IPS-NIHi7 (cell line): ENCODE results near the gene YWHAH.

ENCODE experiments used
- DNase-seq: peaks from one replicate; pipeline ENCODE4 v3.0.0; 2012; ENCODE audit warnings: mixed read lengths; ENCODE audit errors: extremely low spot score

The YWHAH gene

GRCh38 chr22:31943978-31944699 lies at the start of gene YWHAH:
Gene YWHAH, plus strand, starts transcription at chr22:31944535. Its CDS starts 199 bp downstream, at chr22:31944734.
- peak; percentile 96 for DNase-seq

DNA sequence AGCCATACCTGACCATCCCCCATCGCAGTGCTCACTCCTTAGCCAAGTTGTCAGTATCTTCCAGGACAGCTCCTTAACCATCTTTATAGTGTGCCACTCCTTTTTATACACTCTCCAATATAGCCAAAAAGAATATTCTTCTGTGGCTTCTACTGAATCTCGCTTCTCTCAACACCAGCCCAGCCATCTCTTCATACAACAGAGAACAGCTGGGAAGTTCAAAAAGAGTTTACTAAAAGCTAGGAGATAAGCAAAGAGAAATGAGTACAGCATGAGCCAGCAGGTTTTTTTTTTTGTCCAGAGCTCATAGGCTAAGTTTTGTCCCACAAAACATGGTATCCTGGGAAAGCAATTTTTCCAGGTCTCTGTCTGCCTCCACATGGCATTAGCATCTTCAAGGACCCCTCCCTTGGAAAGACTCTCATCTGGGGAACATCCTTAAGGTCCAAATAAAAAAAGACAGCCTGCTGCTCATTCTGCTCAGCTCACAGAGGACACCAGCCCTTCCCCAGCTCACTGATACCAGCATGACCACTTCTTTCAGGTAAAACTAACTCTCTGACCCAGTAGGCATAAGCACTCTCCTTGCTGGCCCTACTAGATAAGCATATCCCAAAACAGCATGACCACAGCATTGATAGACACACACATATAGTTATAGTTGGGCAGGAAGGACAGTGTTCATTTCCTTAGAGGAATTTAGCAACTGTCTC lies 48.8 kb upstream of the YWHAH start:
- no peak for DNase-seq

GRCh38 chr22:31896472-31896871 lies 47.9 kb upstream of the YWHAH start:
- DNase-seq, result no peak

GRCh38 chr22:31897842-31898805 lies 46.2 kb upstream of the YWHAH start:
- DNase-seq, result no peak

GRCh38 chr22:31898926-31899325 lies 45.4 kb upstream of the YWHAH start:
- DNase-seq, result no peak

DNA sequence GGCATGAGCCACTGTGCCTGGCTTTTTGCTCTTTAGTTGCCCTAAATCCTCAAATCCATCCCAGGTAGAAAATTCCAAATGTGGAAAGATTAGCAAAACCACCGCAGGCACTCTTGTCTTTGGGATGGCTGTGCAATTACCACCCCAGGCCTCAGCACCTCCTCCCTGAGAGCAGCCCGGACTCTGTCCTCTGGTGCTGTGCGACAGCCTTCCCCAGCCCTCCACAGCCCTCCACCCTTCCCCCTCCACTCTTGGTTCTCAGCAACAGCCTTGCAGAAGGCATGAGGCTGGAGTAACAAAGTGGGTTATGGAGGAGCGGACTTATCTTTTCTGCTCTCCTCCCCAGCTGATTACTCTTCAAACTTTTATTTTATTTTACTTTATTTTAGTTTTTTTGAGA lies 44.7 kb upstream of the YWHAH start:
- DNase-seq, result no peak

- no peak for DNase-seq
Observed at GRCh38 chr22:31901388-31902137, 42.8 kb upstream of the YWHAH start.

DNA sequence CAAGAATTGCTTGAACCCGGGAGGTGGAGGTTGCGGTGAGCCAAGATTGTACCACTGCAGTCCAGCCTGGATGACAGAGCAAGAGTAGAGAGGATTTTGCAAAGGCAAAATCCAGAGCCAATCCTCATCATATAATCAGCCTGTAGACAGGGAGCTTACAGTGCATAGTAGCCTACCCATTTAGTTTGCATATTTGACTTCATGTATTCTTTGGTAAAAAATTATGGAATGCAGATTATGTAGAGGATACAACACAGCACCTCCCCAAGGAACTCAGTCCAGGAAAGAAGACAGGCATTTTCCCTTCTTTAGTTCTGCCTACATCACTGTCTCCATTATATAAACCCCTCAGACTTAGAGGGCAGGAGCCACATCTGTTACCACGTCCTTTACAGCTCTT lies 39.7 kb upstream of the YWHAH start:
- no peak for DNase-seq

DNA sequence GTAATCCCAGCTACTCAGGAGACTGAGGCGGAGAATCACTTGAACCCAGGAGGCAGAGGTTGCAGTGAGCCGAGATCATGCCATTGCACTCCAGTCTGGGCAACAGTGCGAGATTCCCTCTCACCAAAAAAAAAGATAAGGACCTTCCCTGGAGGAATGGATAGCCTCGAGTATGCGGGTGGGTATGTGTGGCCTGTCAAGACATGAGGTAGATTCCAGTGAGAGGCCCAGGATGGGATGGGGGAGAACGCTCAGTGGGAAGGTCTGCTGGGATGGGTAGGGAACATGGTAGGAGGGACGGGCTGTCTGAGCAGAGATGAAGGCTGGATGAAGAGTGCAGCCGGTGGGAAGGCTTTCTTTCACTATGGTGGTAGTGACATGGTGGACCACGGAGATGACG lies 39.0 kb upstream of the YWHAH start:
- DNase-seq, result no peak

DNA sequence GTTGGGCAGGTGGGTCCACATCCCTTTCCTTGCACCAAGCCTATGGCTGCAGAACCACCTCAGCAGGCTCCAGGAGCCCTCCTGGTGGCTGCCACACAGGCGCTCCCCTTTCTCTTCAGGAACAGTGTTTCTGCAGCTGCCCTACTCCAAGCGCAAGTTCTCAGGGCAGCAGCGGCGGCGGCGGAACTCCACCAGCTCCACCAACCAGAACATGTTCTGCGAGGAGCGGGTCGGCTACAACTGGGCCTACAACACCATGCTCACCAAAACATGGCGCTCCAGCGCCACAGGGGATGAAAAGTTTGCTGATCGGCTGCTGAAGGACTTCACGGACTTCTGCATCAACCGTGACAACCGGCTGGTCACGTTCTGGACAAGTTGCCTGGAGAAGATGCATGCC lies 38.2 kb upstream of the YWHAH start:
- no peak for DNase-seq

- DNase-seq, result no peak
Observed at GRCh38 chr22:31906569-31906968, 37.8 kb upstream of the YWHAH start.

GRCh38 chr22:31909977-31910376 lies 34.4 kb upstream of the YWHAH start:
- DNase-seq, result no peak

DNA sequence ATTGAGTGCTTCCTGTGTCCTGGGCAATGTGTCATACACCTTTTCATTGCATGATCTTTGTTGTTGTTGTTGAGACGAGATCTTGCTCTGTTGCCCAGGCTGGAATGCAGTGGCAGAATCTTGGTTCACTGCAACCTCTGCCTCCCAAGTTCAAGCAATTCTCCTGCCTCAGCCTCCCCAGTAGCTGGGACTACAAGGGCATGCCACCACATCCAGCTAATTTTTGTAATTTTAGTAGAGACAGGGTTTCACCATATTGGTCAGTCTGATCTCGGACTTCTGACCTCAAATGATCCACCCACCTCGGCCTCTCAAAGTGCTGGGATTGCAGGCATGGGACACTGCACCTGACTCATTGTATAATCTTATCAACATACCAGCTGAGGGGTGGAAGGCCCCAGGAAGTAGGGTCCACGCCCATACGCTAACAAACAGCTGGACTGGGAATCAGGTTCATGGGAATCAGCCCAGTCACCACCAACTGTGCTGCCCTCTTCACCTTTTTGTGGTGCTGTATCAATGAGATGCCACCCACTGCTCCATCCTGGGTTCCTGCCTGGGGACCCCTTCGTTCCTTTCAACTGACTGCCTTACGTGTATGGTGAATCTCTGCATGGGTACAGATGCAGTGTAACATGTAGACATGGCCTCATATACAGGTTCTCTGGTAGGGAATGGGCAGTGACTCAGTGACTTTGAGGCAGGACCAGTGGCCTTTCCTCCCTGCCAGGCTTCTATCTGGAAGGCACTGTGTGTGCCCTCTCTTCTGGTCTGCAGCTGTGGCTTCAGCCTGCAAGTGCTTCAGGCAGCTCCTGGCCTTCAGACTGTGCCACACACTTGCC lies 32.5 kb upstream of the YWHAH start:
- no peak for DNase-seq

DNA sequence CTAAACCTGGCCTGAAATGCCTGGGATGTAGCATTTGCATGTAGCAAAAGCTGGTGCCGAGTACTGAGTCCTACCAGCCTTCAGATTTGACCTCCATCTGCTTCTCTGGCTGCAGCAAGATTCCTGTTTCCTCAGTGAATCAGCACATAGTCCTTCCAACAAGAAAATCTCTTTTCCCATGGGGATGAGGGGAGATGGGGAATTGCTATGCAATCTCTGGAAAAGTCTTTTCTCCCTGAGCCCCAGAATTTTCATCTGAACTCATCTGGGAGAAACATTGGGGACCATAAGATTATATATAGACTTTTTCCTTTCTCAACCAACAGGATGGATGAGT lies 32.0 kb upstream of the YWHAH start:
- DNase-seq, result no peak

GRCh38 chr22:31915586-31915985 lies 28.7 kb upstream of the YWHAH start:
- DNase-seq, result no peak

DNA sequence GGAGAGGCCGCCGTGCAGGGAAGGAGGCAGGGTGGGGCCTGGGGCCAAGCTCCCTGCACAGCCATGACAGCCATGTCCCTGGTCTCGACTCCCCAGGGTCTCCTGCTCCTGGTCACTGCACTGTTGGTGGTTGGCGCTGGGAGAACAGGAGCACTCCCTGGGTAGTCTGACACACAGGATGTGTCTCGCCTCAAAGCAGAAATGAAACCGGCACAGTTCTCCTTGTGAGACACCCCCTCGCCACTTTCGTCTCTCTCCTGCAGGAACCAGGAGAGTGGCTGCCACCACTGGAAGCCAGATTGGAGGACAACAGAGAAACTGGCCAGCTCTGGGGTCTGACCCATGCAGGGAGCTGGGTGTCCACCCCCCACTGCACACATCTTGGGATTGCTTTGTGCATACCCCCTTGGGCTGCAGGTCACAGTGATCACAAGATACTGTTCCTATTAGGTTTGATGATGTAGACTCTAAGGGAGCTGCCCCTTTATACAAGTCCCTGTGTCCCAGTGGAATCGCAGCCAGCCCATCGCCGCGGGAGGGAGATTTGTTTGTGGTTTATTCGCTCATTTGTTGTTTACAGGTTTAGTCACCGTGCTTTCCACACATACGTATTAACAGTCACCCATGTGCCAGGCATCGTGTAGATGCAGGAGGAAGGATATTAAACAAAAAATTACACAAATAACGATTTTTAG lies 27.0 kb upstream of the YWHAH start:
- DNase-seq, result no peak

GRCh38 chr22:31919730-31920129 lies 24.6 kb upstream of the YWHAH start:
- DNase-seq, result no peak

DNA sequence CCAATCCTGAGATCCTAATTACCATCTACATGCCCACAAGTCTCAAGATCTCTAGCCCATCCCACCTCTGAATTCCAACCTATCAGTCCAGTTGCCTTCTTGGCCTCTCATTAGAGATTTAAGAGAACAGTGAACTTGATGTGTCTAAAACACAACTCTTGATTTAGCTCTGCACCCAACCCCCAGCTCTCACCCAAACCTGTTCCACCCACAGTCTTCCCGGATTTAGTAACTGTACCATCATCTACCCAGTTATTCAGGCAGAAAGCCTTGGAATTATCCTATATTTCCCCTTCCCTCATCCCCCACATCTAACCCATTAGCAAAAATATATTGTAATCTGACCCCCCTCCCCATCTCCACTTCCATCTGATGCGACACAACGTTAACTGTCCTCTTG lies 24.0 kb upstream of the YWHAH start:
- no peak for DNase-seq

DNA sequence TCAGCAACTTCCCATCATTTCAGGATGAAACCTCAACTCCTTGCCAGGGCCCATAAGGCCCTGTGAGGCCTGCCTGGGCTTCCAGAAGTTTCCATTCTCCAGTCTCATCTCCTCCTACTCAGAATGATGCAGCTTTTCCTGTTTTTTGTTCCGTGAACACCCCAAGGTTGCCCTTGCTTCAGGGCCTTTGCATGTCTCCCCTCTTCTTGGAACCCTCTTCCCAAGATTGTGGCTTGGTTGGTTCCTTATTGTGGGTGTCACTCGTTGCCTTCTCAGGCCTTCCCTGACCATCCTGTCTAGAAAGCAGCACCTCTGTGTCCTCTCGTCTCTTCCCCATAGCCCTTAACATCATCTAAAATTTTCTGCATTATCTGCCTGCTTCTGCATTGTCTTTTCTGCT lies 23.2 kb upstream of the YWHAH start:
- DNase-seq, result no peak

GRCh38 chr22:31922534-31922933 lies 21.8 kb upstream of the YWHAH start:
- no peak for DNase-seq
